ENCODE data around the gene PPCS. TPM values are rescaled to one million over a fixed set of nuclear protein-coding genes. Genes with fewer than 3 reads are reported as not detected.
"Not testable (repeated sequence)": the region's sequence is repeated elsewhere in the genome, so short reads cannot be mapped to it uniquely, and the experiment has no call there.

The PPCS gene
- total RNA-seq, 1 experiment from 2014 or later, result 53.6 TPM

- Histone ChIP-seq H3K36me3 (no peaks in the 10 kb centered on the region), H3K4me3 (no peak overlapping the region), H3K9me3 (replicated peaks) (no peaks in the 10 kb centered on the region), H3K27me3 (replicated peaks) (no peaks in the 10 kb centered on the region), H3K4me1 (replicated peaks) (peaks cover 14% of the 10 kb centered on the region), H3K27ac (no peak overlapping the region)
- no peak for DNase-seq (ENCODE audit: low read depth in 1 of 2, low spot score in 2 of 2)
Measured at GRCh38 chr1:42463921-42464320, 7.6 kb downstream of the PPCS start.

- H3K4me1 ChIP-seq (replicated peaks), result peaks cover 14% of the 10 kb centered on the region
- H3K9me3 ChIP-seq (replicated peaks), result no peaks in the 10 kb centered on the region; the same call in 1 of the 2 replicates
- no peak overlapping the region for H3K4me3 ChIP-seq
- H3K27me3 ChIP-seq (replicated peaks), result peaks cover 8% of the 10 kb centered on the region
- no peak for DNase-seq (ENCODE audit: low read depth in 1 of 2, low spot score in 2 of 2)
- H3K36me3 ChIP-seq, result no peaks in the 10 kb centered on the region
- no peak overlapping the region for H3K27ac ChIP-seq
Measured at GRCh38 chr1:42466030-42466429, 9.7 kb downstream of the PPCS start.

GRCh38 chr1:42469727-42470126 lies 13.4 kb downstream of the PPCS start:
- Histone ChIP-seq H3K4me1 (replicated peaks) (no peaks in the 10 kb centered on the region), H3K27ac (no peak overlapping the region), H3K27me3 (replicated peaks) (peaks cover 8% of the 10 kb centered on the region), H3K4me3 (no peak overlapping the region), H3K36me3 (no peaks in the 10 kb centered on the region), H3K9me3 (replicated peaks) (no peaks in the 10 kb centered on the region; the same call in 1 of the 2 replicates)
- DNase-seq (ENCODE audit: low read depth in 1 of 2, low spot score in 2 of 2), result no peak

GRCh38 chr1:42476605-42477004 lies 20.3 kb downstream of the PPCS start:
- Histone ChIP-seq H3K4me1 (replicated peaks) (no peaks in the 10 kb centered on the region), H3K9me3 (replicated peaks) (no peaks in the 10 kb centered on the region), H3K4me3 (no peak overlapping the region), H3K27me3 (replicated peaks) (0 out of 2 replicates have a peak, but pooled peaks cover 2% of the 10 kb centered on the region), H3K27ac (no peak overlapping the region), H3K36me3 (no peaks in the 10 kb centered on the region)
- DNase-seq (ENCODE audit: low read depth in 1 of 2, low spot score in 2 of 2), result no peak

- DNase-seq (ENCODE audit: low read depth in 1 of 2, low spot score in 2 of 2); H3K4me3 ChIP-seq: not testable (repeated sequence)
Measured at GRCh38 chr1:42477354-42477753, 21.0 kb downstream of the PPCS start.

GRCh38 chr1:42477775-42478174 lies 21.4 kb downstream of the PPCS start:
- H3K27me3 ChIP-seq (replicated peaks), result 0 out of 2 replicates have a peak, but pooled peaks cover 2% of the 10 kb centered on the region
- H3K9me3 ChIP-seq (replicated peaks), result no peaks in the 10 kb centered on the region
- no peaks in the 10 kb centered on the region for H3K36me3 ChIP-seq
- no peak for DNase-seq (ENCODE audit: low read depth in 1 of 2, low spot score in 2 of 2)
- no peaks in the 10 kb centered on the region for H3K4me1 ChIP-seq (replicated peaks)
- H3K4me3 ChIP-seq, result no peak overlapping the region
- no peak overlapping the region for H3K27ac ChIP-seq

More at GRCh38 chr1:42477354-42477753, 21.0 kb downstream of the PPCS start:
- not testable (repeated sequence) for H3K9me3 ChIP-seq (replicated peaks); H3K36me3 ChIP-seq; H3K27me3 ChIP-seq (replicated peaks); H3K27ac ChIP-seq; H3K4me1 ChIP-seq (replicated peaks)

- Histone ChIP-seq H3K9me3 (replicated peaks) (no peaks in the 10 kb centered on the region), H3K4me1 (replicated peaks) (no peaks in the 10 kb centered on the region), H3K4me3 (no peak overlapping the region), H3K27ac (no peak overlapping the region), H3K27me3 (replicated peaks) (0 out of 2 replicates have a peak, but pooled peaks cover 2% of the 10 kb centered on the region), H3K36me3 (no peaks in the 10 kb centered on the region)
- no peak for DNase-seq (ENCODE audit: low read depth in 1 of 2, low spot score in 2 of 2)
Measured at GRCh38 chr1:42479621-42480020, 23.3 kb downstream of the PPCS start.

- no peak for DNase-seq (ENCODE audit: low read depth in 1 of 2, low spot score in 2 of 2)
- Histone ChIP-seq H3K36me3 (no peaks in the 10 kb centered on the region), H3K4me1 (replicated peaks) (no peaks in the 10 kb centered on the region), H3K27me3 (replicated peaks) (no peaks in the 10 kb centered on the region), H3K9me3 (replicated peaks) (no peaks in the 10 kb centered on the region), H3K4me3 (no peak overlapping the region), H3K27ac (no peak overlapping the region)
Measured at GRCh38 chr1:42480921-42481320, 24.6 kb downstream of the PPCS start.

- no peaks in the 10 kb centered on the region for H3K4me1 ChIP-seq (replicated peaks)
- no peak overlapping the region for H3K27ac ChIP-seq
- H3K36me3 ChIP-seq, result no peaks in the 10 kb centered on the region
- H3K4me3 ChIP-seq, result no peak overlapping the region
- H3K27me3 ChIP-seq (replicated peaks), result no peaks in the 10 kb centered on the region
- no peak for DNase-seq (ENCODE audit: low read depth in 1 of 2, low spot score in 2 of 2)
- H3K9me3 ChIP-seq (replicated peaks), result no peaks in the 10 kb centered on the region
Measured at GRCh38 chr1:42482635-42483153, 26.4 kb downstream of the PPCS start.

GRCh38 chr1:42484382-42484781 lies 28.0 kb downstream of the PPCS start:
- Histone ChIP-seq H3K27me3 (replicated peaks) (0 out of 2 replicates have a peak, but pooled peaks cover 4% of the 10 kb centered on the region), H3K27ac (no peak overlapping the region), H3K9me3 (replicated peaks) (no peaks in the 10 kb centered on the region), H3K36me3 (no peaks in the 10 kb centered on the region), H3K4me3 (no peak overlapping the region), H3K4me1 (replicated peaks) (no peaks in the 10 kb centered on the region)
- DNase-seq (ENCODE audit: low read depth in 1 of 2, low spot score in 2 of 2), result peak; percentile 42 to 55

- no peaks in the 10 kb centered on the region for H3K36me3 ChIP-seq
- 0 out of 2 replicates have a peak, but pooled peaks cover 4% of the 10 kb centered on the region for H3K27me3 ChIP-seq (replicated peaks)
Measured at GRCh38 chr1:42490237-42490636, 33.9 kb downstream of the PPCS start.

GRCh38 chr1:42502031-42502430 lies 45.7 kb downstream of the PPCS start:
- H3K4me1 ChIP-seq (replicated peaks); DNase-seq (ENCODE audit: low read depth in 1 of 2, low spot score in 2 of 2); H3K27ac ChIP-seq; H3K4me3 ChIP-seq; H3K9me3 ChIP-seq (replicated peaks); H3K36me3 ChIP-seq; H3K27me3 ChIP-seq (replicated peaks): not testable (repeated sequence)

More at GRCh38 chr1:42490237-42490636, 33.9 kb downstream of the PPCS start:
- Histone ChIP-seq H3K4me3 (no peak overlapping the region), H3K9me3 (replicated peaks) (no peaks in the 10 kb centered on the region), H3K4me1 (replicated peaks) (no peaks in the 10 kb centered on the region), H3K27ac (no peak overlapping the region)
- no peak for DNase-seq (ENCODE audit: low read depth in 1 of 2, low spot score in 2 of 2)

- no peak overlapping the region for H3K4me3 ChIP-seq
- H3K36me3 ChIP-seq, result no peaks in the 10 kb centered on the region
- H3K27ac ChIP-seq, result no peak overlapping the region
- no peaks in the 10 kb centered on the region for H3K27me3 ChIP-seq (replicated peaks)
- H3K9me3 ChIP-seq (replicated peaks), result peaks cover 4% of the 10 kb centered on the region
- no peak for DNase-seq (ENCODE audit: low read depth in 1 of 2, low spot score in 2 of 2)
- no peaks in the 10 kb centered on the region for H3K4me1 ChIP-seq (replicated peaks)
Measured at GRCh38 chr1:42504535-42505128, 48.3 kb downstream of the PPCS start.

- H3K36me3 ChIP-seq, result no peaks in the 10 kb centered on the region
- H3K27me3 ChIP-seq (replicated peaks), result no peaks in the 10 kb centered on the region
- peaks cover 4% of the 10 kb centered on the region for H3K9me3 ChIP-seq (replicated peaks)
- no peak overlapping the region for H3K4me3 ChIP-seq
- H3K27ac ChIP-seq, result no peak overlapping the region
- no peaks in the 10 kb centered on the region for H3K4me1 ChIP-seq (replicated peaks)
- no peak for DNase-seq (ENCODE audit: low read depth in 1 of 2, low spot score in 2 of 2)
Measured at GRCh38 chr1:42506576-42506975, 50.2 kb downstream of the PPCS start.
